HUDEP-2 (cell line): ENCODE results near the gene VANGL1.
A peak's percentile ranks its signal among the peaks of the same experiment; 100 is the strongest.

Experiments
- DNase-seq, 76 experiments: peaks; one replicate each; lab custom pipeline; 2025; ENCODE audit not compliant: unreplicated experiment in 76 of 76; lab: John Stamatoyannopoulos, UW

The VANGL1 gene

DNA sequence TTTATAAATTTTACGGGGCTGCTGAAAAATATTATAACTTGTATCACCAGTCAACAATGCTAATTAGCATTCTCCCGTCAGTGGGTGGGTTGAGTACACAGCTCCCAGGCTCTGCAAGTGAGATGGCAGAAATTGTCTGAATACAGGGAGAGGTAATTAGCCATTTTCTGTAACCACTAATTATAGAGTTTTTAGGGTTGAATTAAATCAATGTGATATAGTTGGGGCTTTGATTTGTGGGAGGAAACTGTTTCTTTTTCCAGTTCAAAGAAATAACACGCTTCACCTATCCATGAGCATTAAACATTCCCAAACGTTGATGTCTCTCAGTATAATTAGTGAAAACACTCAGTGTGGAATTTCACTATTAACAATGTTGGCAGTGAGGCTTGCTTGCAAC, 1.5 kb downstream of the VANGL1 start:
- DNase-seq: no peak

GRCh38 chr1:115643666-115644065, 1.9 kb downstream of the VANGL1 start:
- DNase-seq: peak in 1 of 76 experiments; percentile 15

DNA sequence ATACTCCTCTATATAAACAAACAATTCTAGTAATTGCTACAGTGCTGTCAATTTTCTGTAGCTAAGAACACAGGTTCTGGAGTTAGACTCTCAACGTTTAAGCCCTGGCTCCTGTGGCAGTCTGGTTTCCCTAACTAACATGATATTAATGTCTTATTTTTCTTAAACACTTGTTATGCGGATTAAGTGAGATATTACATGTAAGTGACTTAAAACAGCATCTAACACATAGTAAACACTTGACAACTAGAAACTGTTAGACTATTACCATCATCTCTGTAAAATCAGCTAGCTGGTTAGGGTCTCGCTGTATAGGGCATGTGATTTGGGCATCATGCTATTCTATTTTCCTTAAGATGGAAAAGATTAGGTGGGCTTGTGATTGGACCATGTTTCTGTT, 2.3 kb downstream of the VANGL1 start:
- DNase-seq: no peak

DNA sequence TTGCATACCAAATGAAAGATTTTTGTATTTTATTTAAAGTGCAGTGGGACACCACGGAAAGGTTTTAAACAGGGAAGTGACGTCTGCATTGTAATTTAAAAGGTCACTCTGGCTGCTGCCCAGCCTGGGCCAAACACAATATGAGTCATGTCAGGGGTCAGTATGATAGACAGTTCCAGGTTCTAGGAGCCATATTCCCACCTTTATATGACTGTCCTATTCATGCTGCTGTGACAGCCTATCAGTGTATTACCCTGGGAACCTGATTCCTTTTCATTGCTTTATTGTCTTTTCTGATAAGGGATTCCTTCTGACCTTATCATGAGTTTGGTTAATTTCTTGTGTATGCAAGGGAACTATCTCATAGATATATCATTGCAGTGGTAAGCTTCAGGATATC, 5.3 kb downstream of the VANGL1 start:
- DNase-seq: no peak

DNA sequence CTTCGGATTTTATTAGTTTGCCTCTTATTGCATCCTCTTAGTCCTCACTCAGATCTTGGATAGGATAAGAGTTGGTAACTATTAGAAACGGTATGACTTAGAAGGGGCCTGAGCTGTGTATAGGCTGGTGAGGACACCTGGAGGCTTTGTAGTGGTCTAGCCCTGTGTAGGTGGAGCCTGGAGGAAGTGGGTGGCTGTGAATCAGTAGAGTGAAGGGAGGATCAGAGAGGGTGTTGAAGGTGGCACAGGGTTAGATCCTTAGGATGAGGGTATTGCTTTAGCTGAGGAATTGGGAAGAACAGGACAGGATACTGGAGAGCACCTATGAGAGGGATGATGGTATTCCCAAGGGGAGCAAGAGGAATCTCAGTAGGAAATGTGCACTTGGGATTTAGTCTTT, 5.7 kb downstream of the VANGL1 start:
- no peak for DNase-seq

GRCh38 chr1:115647919-115648650, 6.3 kb downstream of the VANGL1 start:
- DNase-seq: peak in 10 of 76 experiments; percentile 4 to 27 (median 14)

GRCh38 chr1:115648717-115649691, 7.2 kb downstream of the VANGL1 start:
- peak in 1 of 76 experiments; percentile 3 for DNase-seq

DNA sequence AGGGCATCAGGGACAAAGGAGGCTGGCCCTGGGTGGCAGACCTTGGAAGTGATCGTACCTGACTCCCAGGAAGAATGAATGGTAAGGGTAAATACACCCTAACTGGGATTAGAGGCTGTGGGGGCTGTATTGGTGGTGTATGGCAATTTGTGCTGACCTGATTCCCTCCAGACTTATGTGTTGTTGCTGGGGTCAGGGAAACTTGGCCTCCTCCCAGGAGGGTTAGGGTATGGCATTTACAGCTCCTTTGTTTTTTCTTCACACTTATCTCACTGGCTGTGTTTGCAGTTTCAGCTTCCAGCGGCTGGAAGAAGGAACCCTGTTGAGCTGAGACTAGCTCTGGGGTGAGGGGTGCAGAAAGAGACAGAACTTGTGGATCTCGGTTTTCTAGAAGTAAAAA, 8.2 kb downstream of the VANGL1 start:
- DNase-seq: no peak

GRCh38 chr1:115650961-115651360, 9.2 kb downstream of the VANGL1 start:
- DNase-seq: no peak

DNA sequence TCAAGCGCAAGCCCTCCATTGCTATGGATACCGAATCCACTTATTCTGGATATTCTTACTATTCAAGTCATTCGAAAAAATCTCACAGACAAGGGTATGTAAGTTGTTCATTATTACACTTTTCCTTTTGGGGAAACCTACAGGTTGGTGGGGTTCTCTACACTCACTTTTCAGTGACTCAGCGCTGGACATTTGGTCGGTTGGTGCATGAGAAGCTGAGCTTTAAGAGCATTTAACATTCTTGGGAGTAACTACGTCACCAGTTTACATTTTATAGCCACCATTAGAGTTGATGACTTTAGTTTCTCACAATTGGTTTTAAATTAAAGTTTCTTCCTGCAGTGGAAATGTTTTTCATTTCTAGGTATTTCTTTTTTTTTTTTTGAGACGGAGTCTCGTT, 9.6 kb downstream of the VANGL1 start:
- DNase-seq: no peak

GRCh38 chr1:115652236-115652788, 10.5 kb downstream of the VANGL1 start:
- no peak for DNase-seq

GRCh38 chr1:115654125-115654524, 12.4 kb downstream of the VANGL1 start:
- DNase-seq: peak in 17 of 76 experiments; percentile 5 to 34 (median 20)

DNA sequence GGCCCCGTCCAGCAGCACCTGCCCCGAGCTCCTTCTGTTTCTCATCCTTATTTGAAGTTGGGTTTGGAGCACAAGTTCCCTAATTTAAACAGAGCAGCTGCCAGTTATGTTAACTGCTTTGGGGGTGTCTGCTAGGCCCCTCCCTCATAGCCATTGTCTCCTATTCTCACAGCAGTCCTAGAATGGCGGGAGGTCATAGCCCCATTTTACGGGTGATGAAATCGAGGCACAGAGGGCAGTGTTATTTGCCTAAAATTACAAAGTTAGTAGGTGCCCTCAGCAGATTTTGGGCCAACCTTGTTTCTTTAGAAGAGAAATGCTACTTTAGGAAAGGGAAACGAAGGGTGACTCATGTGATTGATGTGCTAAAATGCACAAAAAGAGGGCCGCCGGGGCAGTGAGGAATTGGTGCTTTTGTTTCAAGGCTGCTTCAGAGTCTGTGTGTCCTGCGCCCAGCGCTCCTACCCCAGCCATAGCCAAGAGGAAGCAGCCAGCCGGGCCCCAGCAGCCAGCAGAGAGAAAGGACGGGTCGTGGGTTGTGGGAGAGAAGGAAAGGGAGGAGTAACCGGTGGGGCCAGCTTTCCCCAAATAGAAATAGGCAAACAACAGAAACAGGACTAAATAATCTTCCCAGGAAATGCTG, 13.0 kb downstream of the VANGL1 start:
- DNase-seq: peak in 1 of 76 experiments; percentile 49

GRCh38 chr1:115655306-115655663, 13.5 kb downstream of the VANGL1 start:
- DNase-seq: peak in 58 of 76 experiments; percentile 9 to 76 (median 31)

DNA sequence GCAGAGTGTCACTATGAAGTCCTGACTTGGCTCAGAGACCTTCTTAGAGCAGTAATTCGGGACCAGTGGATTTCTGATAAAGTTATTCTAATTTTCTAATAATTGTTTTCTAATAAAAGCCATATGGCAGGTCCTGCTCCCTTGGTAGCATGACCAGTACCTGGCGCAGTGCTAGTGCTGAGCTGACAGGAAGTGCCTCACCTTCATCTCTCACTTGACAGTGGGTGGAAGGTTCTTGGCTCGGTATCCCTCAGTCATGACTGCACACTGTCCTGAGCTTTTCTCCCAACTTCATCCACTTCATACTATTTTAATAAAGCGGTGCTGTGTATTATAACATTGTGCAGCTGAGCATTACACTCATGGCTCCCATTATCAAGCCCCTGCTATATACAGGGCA, 14.1 kb downstream of the VANGL1 start:
- DNase-seq: no peak

- DNase-seq: no peak
Measured at GRCh38 chr1:115656461-115657077, 14.8 kb downstream of the VANGL1 start.

- no peak for DNase-seq
Measured at GRCh38 chr1:115658646-115659045, 16.9 kb downstream of the VANGL1 start.

DNA sequence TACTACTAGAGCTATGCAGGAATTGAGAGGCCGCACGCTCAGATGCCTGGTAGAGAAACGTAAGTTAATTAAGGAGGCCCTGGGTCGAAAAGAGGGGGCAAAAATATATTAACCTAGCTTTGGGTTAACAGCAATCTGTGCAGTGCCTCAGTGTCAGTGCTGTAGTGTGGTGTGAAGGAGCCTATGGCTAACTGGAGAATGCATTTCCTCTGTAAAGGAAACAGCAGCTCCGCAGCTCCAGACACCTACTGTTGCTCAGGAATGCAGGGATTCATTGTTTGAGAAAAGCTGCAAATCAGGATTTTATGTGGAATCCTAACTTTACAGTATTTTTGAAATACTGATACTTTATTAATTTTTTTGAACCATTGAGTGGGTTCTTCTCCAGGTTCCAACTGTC, 18.4 kb downstream of the VANGL1 start:
- no peak for DNase-seq

DNA sequence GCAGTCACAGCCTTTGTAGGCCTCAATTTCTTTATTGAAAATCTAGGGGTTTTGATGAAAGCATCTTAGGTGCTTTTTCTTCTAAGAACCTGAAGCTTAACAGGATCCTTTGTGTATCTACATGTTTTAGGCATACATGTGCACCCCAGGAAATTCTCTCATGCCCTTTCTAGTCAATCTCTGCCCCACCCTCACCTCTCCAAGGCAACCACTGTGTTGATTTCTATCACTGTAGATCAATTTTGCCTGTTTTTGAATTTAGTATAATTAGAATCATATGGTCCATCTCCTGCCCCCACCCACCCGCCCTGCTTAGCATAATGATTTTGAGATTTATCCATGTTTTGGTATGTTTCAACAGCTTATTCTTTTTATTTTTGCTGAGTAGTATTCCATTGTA, 19.4 kb downstream of the VANGL1 start:
- DNase-seq: no peak

- peak in 7 of 76 experiments; percentile 9 to 46 (median 16) for DNase-seq
Measured at GRCh38 chr1:115665319-115666096, 23.7 kb downstream of the VANGL1 start.
